GM23338 (cell line): ENCODE results near the gene SH3TC1.

ENCODE experiments used
- CTCF ChIP-seq, 2 experiments: fragments of 200-600 bp in 1 of 2; sonication (generic) in 1 of 2; conservative IDR thresholded peaks; 2 replicates each; pipeline versions ENCODE4 v1.5.1 to v1.6.1; 2016 to 2017; ENCODE audit warnings: antibody characterized with exemption in 2 of 2, low read depth in 2 of 2, mild to moderate bottlenecking in 2 of 2, moderate library complexity in 1 of 2
- EZH2phosphoT487 ChIP-seq: fragments of 200-600 bp; sonication (generic); IDR thresholded peaks from one replicate; pipeline ENCODE4 v1.8.1; 2018; ENCODE audit warnings: antibody characterized with exemption; ENCODE audit not compliant: unreplicated experiment

DNA sequence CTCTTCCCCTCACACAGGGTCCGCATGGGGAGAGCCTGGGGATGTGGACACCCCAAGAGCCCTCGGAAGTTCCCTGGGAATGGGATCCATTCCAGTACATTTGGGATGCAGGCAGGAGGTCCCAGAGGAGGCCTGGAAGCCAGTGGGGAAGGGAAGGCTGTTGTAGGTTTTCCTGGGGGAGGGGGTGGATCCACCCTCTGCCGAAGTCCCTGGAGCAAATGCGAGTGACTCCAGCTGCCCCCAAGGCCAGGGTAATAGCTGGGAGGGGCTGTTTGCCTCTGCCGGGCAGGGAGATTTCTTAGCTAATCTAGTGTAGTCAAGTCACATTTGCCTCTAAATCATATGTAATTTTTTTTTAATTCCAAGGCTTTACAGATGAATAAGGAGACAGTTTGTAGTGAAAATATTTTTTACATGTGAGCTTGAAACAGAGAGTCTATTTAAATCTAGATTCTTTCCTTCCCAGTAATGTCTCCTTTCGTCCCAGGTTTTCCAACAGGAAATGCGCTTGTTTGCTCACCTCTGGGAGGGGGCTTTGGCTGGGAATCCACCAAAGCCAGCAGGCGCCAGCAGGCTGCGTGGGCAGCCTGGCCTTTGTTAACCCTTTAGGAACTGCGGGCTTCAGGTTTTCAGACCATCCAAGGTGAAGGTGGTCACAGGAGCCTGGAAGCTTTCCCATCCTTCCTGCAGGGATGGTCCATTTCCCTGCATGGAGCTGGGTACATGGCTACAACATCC lies 26.8 kb downstream of the SH3TC1 start:
- TF ChIP-seq CTCF (conservative IDR thresholded peaks at IDR 0.05; ENCODE audit: low read depth in 2 of 2) = no peak
- TF ChIP-seq EZH2phosphoT487 = no peak
